Astrocyte (in vitro differentiated cells and primary cell): ENCODE results near the gene UBAC1. TPM values are rescaled to one million over a fixed set of nuclear protein-coding genes. Genes with fewer than 3 reads are reported as not detected.

Experiments
- DNase-seq: peaks from one replicate; pipeline ENCODE4 v3.0.0-alpha.2; 2010; ENCODE audit warnings: low read depth
- FAIRE-seq: peaks from 2 replicates; lab custom pipeline; 2011; peaks lifted over from hg19 to GRCh38; lab: Jason Lieb, UNC
- H2AFZ ChIP-seq: 2 replicates; pipeline ENCODE4 v1.6.0; 2012; ENCODE audit warnings: low read depth, low read length, inconsistent platforms
- H3K27ac ChIP-seq: 2 replicates; pipeline ENCODE4 v1.5.1; 2011; ENCODE audit warnings: low read depth, low read length, inconsistent platforms
- H3K27me3 ChIP-seq: 2 replicates; pipeline ENCODE4 v1.6.0; 2011; ENCODE audit warnings: low read length, inconsistent platforms; ENCODE audit not compliant: insufficient read depth
- H3K36me3 ChIP-seq: 2 replicates; pipeline ENCODE4 v1.5.1; 2011; ENCODE audit warnings: low read length, inconsistent platforms; ENCODE audit not compliant: insufficient read depth
- H3K4me1 ChIP-seq: 2 replicates; pipeline ENCODE4 v1.5.1; 2011; ENCODE audit warnings: low read length, inconsistent platforms; ENCODE audit not compliant: insufficient read depth
- H3K4me2 ChIP-seq: 2 replicates; pipeline ENCODE4 v1.6.0; 2012; ENCODE audit warnings: low read length, inconsistent platforms
- H3K4me3 ChIP-seq: 2 replicates; pipeline ENCODE4 v1.5.1; 2011; ENCODE audit warnings: low read depth, mild to moderate bottlenecking, low read length, inconsistent platforms; ENCODE audit not compliant: insufficient read depth
- H3K79me2 ChIP-seq: 2 replicates; pipeline ENCODE4 v1.6.0; 2012; ENCODE audit warnings: mild to moderate bottlenecking, low read length, inconsistent platforms; ENCODE audit not compliant: insufficient read depth
- H3K9ac ChIP-seq: 2 replicates; pipeline ENCODE4 v1.6.0; 2012; ENCODE audit warnings: mild to moderate bottlenecking, low read length, inconsistent platforms
- H3K9me3 ChIP-seq: 2 replicates; pipeline ENCODE4 v1.5.1; 2012; ENCODE audit warnings: low read depth, mild to moderate bottlenecking, low read length, inconsistent platforms; ENCODE audit not compliant: insufficient read depth
- H4K20me1 ChIP-seq: 2 replicates; pipeline ENCODE4 v1.6.0; 2012; ENCODE audit warnings: low read length, inconsistent platforms; ENCODE audit not compliant: insufficient read depth
- H3K27ac Mint-ChIP-seq: one replicate; pipeline ENCODE4 v1.8.0; 2021; ENCODE audit warnings: mild to moderate bottlenecking, mixed read lengths; ENCODE audit not compliant: unreplicated experiment
- H3K27me3 Mint-ChIP-seq: one replicate; pipeline ENCODE4 v1.8.0; 2021; ENCODE audit warnings: low read depth, mixed read lengths; ENCODE audit not compliant: unreplicated experiment
- H3K36me3 Mint-ChIP-seq: one replicate; pipeline ENCODE4 v1.8.0; 2021; ENCODE audit warnings: low read depth, mixed read lengths; ENCODE audit not compliant: unreplicated experiment
- H3K4me1 Mint-ChIP-seq: one replicate; pipeline ENCODE4 v1.8.0; 2021; ENCODE audit warnings: low read depth, mixed read lengths; ENCODE audit not compliant: unreplicated experiment
- H3K4me3 Mint-ChIP-seq: one replicate; pipeline ENCODE4 v1.8.0; 2021; ENCODE audit warnings: mild to moderate bottlenecking, moderate library complexity, mixed read lengths; ENCODE audit not compliant: unreplicated experiment
- H3K9me3 Mint-ChIP-seq: one replicate; pipeline ENCODE4 v1.8.0; 2021; ENCODE audit warnings: mild to moderate bottlenecking, mixed read lengths; ENCODE audit not compliant: unreplicated experiment
- CTCF ChIP-seq: IDR thresholded peaks from 2 replicates; pipeline ENCODE4 v1.5.1; 2011; ENCODE audit warnings: low read depth, mild to moderate bottlenecking, inconsistent platforms, low read length, moderate library complexity; ENCODE audit not compliant: insufficient read depth
- EZH2 ChIP-seq: IDR thresholded peaks from 2 replicates; pipeline ENCODE4 v1.6.1; 2012; ENCODE audit warnings: mild to moderate bottlenecking, low read length, inconsistent platforms; ENCODE audit not compliant: insufficient read depth
- total RNA-seq: library from RNA; stranded (reverse); gene quantifications from 2 replicates; pipeline ENCODE4 v1.2.1, GENCODE V29; 2021

The UBAC1 gene
- total RNA-seq, 1 donor from 2014 or later = 31.8 TPM

GRCh38 chr9:135887585-135888050 is 73.6 kb downstream of the UBAC1 start:
- no peaks in the 10 kb centered on the region for H3K9me3 ChIP-seq
- H4K20me1 ChIP-seq = peaks cover 100% of the 10 kb centered on the region
- H3K27ac Mint-ChIP-seq = no peak overlapping the region
- H3K9me3 Mint-ChIP-seq = no peaks in the 10 kb centered on the region
- no peak for DNase-seq
- H3K27ac ChIP-seq = no peak overlapping the region
- H3K4me2 ChIP-seq = peak overlapping the region; percentile 64
- no peaks in the 10 kb centered on the region for H3K27me3 ChIP-seq
- no peak overlapping the region for H3K4me3 ChIP-seq
- TF ChIP-seq CTCF (no peak), EZH2 (no peak)
- H3K36me3 Mint-ChIP-seq = peaks cover 8% of the 10 kb centered on the region
- no peak overlapping the region for H3K9ac ChIP-seq
- FAIRE-seq = no peak
- H3K4me3 Mint-ChIP-seq = no peak overlapping the region
- H3K79me2 ChIP-seq = peaks cover 99% of the 10 kb centered on the region
- H2AFZ ChIP-seq = no peak overlapping the region
- H3K36me3 ChIP-seq = no peaks in the 10 kb centered on the region
- peaks cover 43% of the 10 kb centered on the region for H3K4me1 ChIP-seq
- H3K27me3 Mint-ChIP-seq = no peaks in the 10 kb centered on the region
- peaks cover 55% of the 10 kb centered on the region for H3K4me1 Mint-ChIP-seq

GRCh38 chr9:135887021-135887507 is 74.1 kb downstream of the UBAC1 start:
- Histone ChIP-seq H3K4me1 (peaks cover 43% of the 10 kb centered on the region), H2AFZ (no peak overlapping the region), H3K27ac (peak overlapping the region; percentile 49), H3K4me2 (peak overlapping the region; percentile 64), H3K9me3 (no peaks in the 10 kb centered on the region), H3K27me3 (no peaks in the 10 kb centered on the region), H3K4me3 (no peak overlapping the region), H3K79me2 (peaks cover 100% of the 10 kb centered on the region), H4K20me1 (peaks cover 100% of the 10 kb centered on the region), H3K9ac (peak overlapping the region; percentile 43), H3K36me3 (no peaks in the 10 kb centered on the region)
- Mint-ChIP-seq H3K27me3 (no peaks in the 10 kb centered on the region), H3K4me3 (peak overlapping the region; percentile 48), H3K4me1 (peaks cover 59% of the 10 kb centered on the region), H3K27ac (no peak overlapping the region), H3K9me3 (no peaks in the 10 kb centered on the region), H3K36me3 (peaks cover 8% of the 10 kb centered on the region)
- FAIRE-seq (no peak), DNase-seq (no peak)
- TF ChIP-seq EZH2 (no peak), CTCF (no peak)
